Cardiac muscle cell (in vitro differentiated cells and primary cell): Measurements from ENCODE around the gene ADAP1. TPM values are rescaled to one million over a fixed set of nuclear protein-coding genes. Genes with fewer than 3 reads are reported as not detected.

Experiments
- DNase-seq, 2 donors: peaks; one replicate each; pipeline versions ENCODE4 v3.0.0 to v3.0.0-alpha.2; 2010 to 2017; ENCODE audit warnings: low read depth in 1 of 2, low spot score in 1 of 2
- H3K27ac ChIP-seq: fragments of 200-600 bp; sonication (generic); 2 replicates; pipeline ENCODE4 v1.5.1; 2016
- H3K27me3 ChIP-seq: fragments of 200-600 bp; sonication (generic); 2 replicates; pipeline ENCODE4 v1.6.0; 2016; ENCODE audit warnings: control low read depth
- H3K36me3 ChIP-seq: fragments of 200-600 bp; sonication (generic); 2 replicates; pipeline ENCODE4 v1.5.1; 2016; ENCODE audit warnings: control low read depth
- H3K4me1 ChIP-seq: fragments of 200-600 bp; sonication (generic); 2 replicates; pipeline ENCODE4 v1.8.1; 2017; ENCODE audit warnings: low read depth, mild to moderate bottlenecking, mixed run types
- H3K4me3 ChIP-seq: fragments of 200-600 bp; sonication (generic); 2 replicates; pipeline ENCODE4 v1.5.1; 2016; ENCODE audit warnings: mild to moderate bottlenecking
- H3K9me3 ChIP-seq: fragments of 200-600 bp; sonication (generic); 2 replicates; pipeline ENCODE4 v1.5.1; 2017; ENCODE audit warnings: low read depth, mild to moderate bottlenecking, control low read depth
- CTCF ChIP-seq: IDR thresholded peaks from 2 replicates; pipeline ENCODE4 v1.5.1; 2012; ENCODE audit warnings: low read depth, mild to moderate bottlenecking, low read length
- polyA plus RNA-seq: library from polyadenylated mRNA; unstranded; fragments of >200 nt; fragmentation: Nextera tagmentation; extraction: Ambion mirVana; gene quantifications from 2 replicates; pipeline ENCODE4 v1.2.1, GENCODE V29; 2016
- total RNA-seq: library from RNA; depleted of rRNA; stranded (reverse); fragments of >200 nt; gene quantifications from 2 replicates; pipeline ENCODE4 v1.2.3, GENCODE V29; 2016

Gene ADAP1
- total and polyA plus RNA-seq, 2 experiments from 2014 or later = 12.0 to 14.4 TPM

GRCh38 chr7:992709-993607, 38.5 kb upstream of the ADAP1 start:
- H3K27me3 ChIP-seq = no peaks in the 10 kb centered on the region
- peaks cover 13% of the 10 kb centered on the region for H3K4me1 ChIP-seq

GRCh38 chr7:991729-992656, 37.5 kb upstream of the ADAP1 start:
- Histone ChIP-seq H3K36me3 (peaks cover 1% of the 10 kb centered on the region), H3K27me3 (no peaks in the 10 kb centered on the region), H3K4me1 (peaks cover 13% of the 10 kb centered on the region), H3K27ac (no peak overlapping the region), H3K4me3 (no peak overlapping the region), H3K9me3 (no peaks in the 10 kb centered on the region)
- DNase-seq = no peak
- TF ChIP-seq CTCF = no peak

More at GRCh38 chr7:992709-993607, 38.5 kb upstream of the ADAP1 start:
- no peak overlapping the region for H3K4me3 ChIP-seq
- peak; percentile 99 for TF ChIP-seq CTCF
- DNase-seq = peak; percentile 97 to 98
- no peak overlapping the region for H3K27ac ChIP-seq
- peaks cover 4% of the 10 kb centered on the region for H3K36me3 ChIP-seq
- H3K9me3 ChIP-seq = no peaks in the 10 kb centered on the region

GRCh38 chr7:990933-991728, 36.7 kb upstream of the ADAP1 start:
- Histone ChIP-seq H3K9me3 (no peaks in the 10 kb centered on the region), H3K27me3 (no peaks in the 10 kb centered on the region), H3K4me3 (no peak overlapping the region), H3K27ac (no peak overlapping the region), H3K4me1 (peaks cover 13% of the 10 kb centered on the region), H3K36me3 (no peaks in the 10 kb centered on the region)
- no peak for DNase-seq
- no peak for TF ChIP-seq CTCF

- H3K4me1 ChIP-seq = peaks cover 13% of the 10 kb centered on the region
- no peak for TF ChIP-seq CTCF
Observed at GRCh38 chr7:990352-990932, 36.0 kb upstream of the ADAP1 start.

More at GRCh38 chr7:990352-990932, 36.0 kb upstream of the ADAP1 start:
- no peaks in the 10 kb centered on the region for H3K36me3 ChIP-seq
- H3K4me3 ChIP-seq = no peak overlapping the region
- H3K27me3 ChIP-seq = no peaks in the 10 kb centered on the region
- H3K27ac ChIP-seq = no peak overlapping the region
- H3K9me3 ChIP-seq = no peaks in the 10 kb centered on the region
- no peak for DNase-seq
